CD14-positive monocyte (primary cell): ENCODE data around the gene HSF4. TPM values are rescaled to one million over a fixed set of nuclear protein-coding genes. Genes with fewer than 3 reads are reported as not detected.

Experiments
- DNase-seq, 3 donors: peaks; one replicate each; pipeline ENCODE4 v3.0.0-alpha.2; 2011 to 2022
- H2AFZ ChIP-seq: 2 replicates; pipeline ENCODE4 v1.6.0; 2012; ENCODE audit warnings: mild to moderate bottlenecking, low read depth, low read length, inconsistent platforms; ENCODE audit not compliant: insufficient read depth, poor library complexity, severe bottlenecking
- H3K27ac ChIP-seq, 2 donors: 1 replicate in 1 of 2; 2 replicates in 1 of 2; pipeline ENCODE4 v1.5.1; 2012 to 2013; ENCODE audit warnings: low read length in 2 of 2, control low read depth in 1 of 2, inconsistent platforms in 1 of 2, low read depth in 1 of 2, mild to moderate bottlenecking in 1 of 2
- H3K27me3 ChIP-seq, 2 donors: one replicate each; pipeline versions ENCODE4 v1.6.0 to v1.6.1; 2011 to 2013; ENCODE audit warnings: low read length in 2 of 2; ENCODE audit not compliant: control insufficient read depth in 2 of 2, insufficient read depth in 2 of 2
- H3K36me3 ChIP-seq, 2 donors: replicated peaks in 1 of 2; 1 replicate in 1 of 2; 2 replicates in 1 of 2; pipeline versions ENCODE4 v1.5.1 to v1.6.1; 2012 to 2013; ENCODE audit warnings: low read length in 2 of 2, control low read depth in 1 of 2, inconsistent platforms in 1 of 2, mild to moderate bottlenecking in 1 of 2; ENCODE audit not compliant: insufficient read depth in 2 of 2, control insufficient read depth in 1 of 2
- H3K4me1 ChIP-seq, 2 donors: 1 replicate in 1 of 2; 2 replicates in 1 of 2; pipeline versions ENCODE4 v1.5.1 to v1.6.1; 2012 to 2013; ENCODE audit warnings: low read length in 2 of 2, control low read depth in 1 of 2, inconsistent platforms in 1 of 2, mild to moderate bottlenecking in 1 of 2, moderate library complexity in 1 of 2; ENCODE audit not compliant: insufficient read depth in 2 of 2, control insufficient read depth in 1 of 2
- H3K4me2 ChIP-seq: replicated peaks from 2 replicates; pipeline ENCODE3; 2012; ENCODE audit warnings: low read length, moderate library complexity, mild to moderate bottlenecking; ENCODE audit not compliant: poor library complexity, severe bottlenecking; ENCODE audit errors: extremely low read depth
- H3K4me3 ChIP-seq, 3 experiments: fragments of 200-600 bp in 1 of 3; sonication (generic) in 1 of 3; replicated peaks in 1 of 3; 1 replicate in 2 of 3; 2 replicates in 1 of 3; pipeline ENCODE4 v1.5.1; 2011 to 2013; ENCODE audit warnings: low read length in 3 of 3, mild to moderate bottlenecking in 3 of 3, control low read depth in 2 of 3, low read depth in 2 of 3, inconsistent platforms in 1 of 3, moderate library complexity in 1 of 3
- H3K79me2 ChIP-seq: 2 replicates; pipeline ENCODE4 v1.6.0; 2012; ENCODE audit warnings: mild to moderate bottlenecking, control low read depth, inconsistent platforms, low read length, moderate library complexity; ENCODE audit not compliant: insufficient read depth
- H3K9ac ChIP-seq: 2 replicates; pipeline ENCODE4 v1.6.0; 2017; ENCODE audit warnings: low read length, mild to moderate bottlenecking; ENCODE audit not compliant: insufficient read depth, poor library complexity, severe bottlenecking
- H3K9me3 ChIP-seq, 2 donors: replicated peaks in 1 of 2; 1 replicate in 1 of 2; 2 replicates in 1 of 2; pipeline versions ENCODE4 v1.5.1 to v1.6.1; 2012 to 2013; ENCODE audit warnings: low read length in 2 of 2, control low read depth in 1 of 2; ENCODE audit not compliant: control insufficient read depth in 1 of 2, insufficient read depth in 1 of 2
- H4K20me1 ChIP-seq: 2 replicates; pipeline ENCODE4 v1.6.0; 2012; ENCODE audit warnings: mild to moderate bottlenecking, low read length, control low read depth, moderate library complexity; ENCODE audit not compliant: insufficient read depth
- H3K27ac Mint-ChIP-seq, 7 donors: one replicate each; pipeline ENCODE4 v1.8.0; 2020; ENCODE audit warnings: mild to moderate bottlenecking in 7 of 7, mixed read lengths in 7 of 7, moderate library complexity in 6 of 7, inconsistent platforms in 2 of 7
- H3K27me3 Mint-ChIP-seq, 3 donors: one replicate each; pipeline ENCODE4 v1.8.0; 2021 to 2022; ENCODE audit warnings: low read depth in 3 of 3, mild to moderate bottlenecking in 3 of 3, mixed read lengths in 3 of 3, moderate library complexity in 3 of 3, inconsistent platforms in 1 of 3
- H3K36me3 Mint-ChIP-seq, 2 donors: one replicate each; pipeline ENCODE4 v1.8.0; 2020; ENCODE audit warnings: mixed read lengths in 2 of 2, inconsistent platforms in 1 of 2, mild to moderate bottlenecking in 1 of 2
- H3K4me1 Mint-ChIP-seq: one replicate; pipeline ENCODE4 v1.8.0; 2020; ENCODE audit warnings: mild to moderate bottlenecking, mixed read lengths
- H3K4me3 Mint-ChIP-seq, 2 donors: one replicate each; pipeline ENCODE4 v1.8.0; 2020; ENCODE audit warnings: mild to moderate bottlenecking in 2 of 2, mixed read lengths in 2 of 2, moderate library complexity in 1 of 2
- H3K9me3 Mint-ChIP-seq, 7 donors: one replicate each; pipeline ENCODE4 v1.8.0; 2020 to 2022; ENCODE audit warnings: mixed read lengths in 7 of 7, mild to moderate bottlenecking in 6 of 7, moderate library complexity in 6 of 7, inconsistent platforms in 2 of 7
- CTCF ChIP-seq: fragments of 200-600 bp; IDR thresholded peaks from one replicate; pipeline ENCODE4 v1.8.0; 2022; ENCODE audit warnings: antibody characterized with exemption, mild to moderate bottlenecking
- WGBS: methylation state at CpG from one replicate; pipeline ENCODE4 v1.1.5; 2013; ENCODE audit warnings: missing lambda C conversion rate; ENCODE audit not compliant: insufficient coverage; 5-methylcytosine and 5-hydroxymethylcytosine counted together
- intact Hi-C, 2 donors: fragments of 100-400 bp; cut with micrococcal nuclease; formaldehyde crosslinking; loops; one replicate each; pipeline versions ENCODE4 v1.15.0 to v1.15.1; 2023
- polyA plus RNA-seq, 3 donors: library from polyadenylated mRNA; depleted of rRNA in 1 of 3; unstranded in 2 of 3; stranded (reverse) in 1 of 3; fragments of 300-500 nt in 2 of 3; fragments of >200 nt in 1 of 3; fragmentation: Illumina TruSeq in 2 of 3; gene quantifications; 1 replicate in 2 of 3; 2 replicates in 1 of 3; pipeline ENCODE4 v1.2.3, GENCODE V29; 2012 to 2021

Gene HSF4
- polyA plus RNA-seq, 3 donors: 53.4 TPM; not detected in 2

- peaks cover 27% of the 10 kb centered on the region for H3K4me1 Mint-ChIP-seq
- Histone ChIP-seq H3K36me3 (peaks cover 23 to 27% of the 10 kb centered on the region in 2 donors), H3K9ac (no peak overlapping the region)
Observed at GRCh38 chr16:67191411-67191994, 27.0 kb downstream of the HSF4 start.

More at GRCh38 chr16:67191411-67191994, 27.0 kb downstream of the HSF4 start:
- intact Hi-C loops: loop anchor here (5.0 kb wide), 1 partner anchor 36 kb away; the partner anchor contains the start of gene TMEM208 (in 2 of the 2)
- Histone ChIP-seq H3K4me1 (peaks cover 18 to 20% of the 10 kb centered on the region in 2 donors), H3K9me3 (no peaks in the 10 kb centered on the region), H3K79me2 (peaks cover 30% of the 10 kb centered on the region), H3K4me2 (peak overlapping the region; percentile 17), H3K27ac (no peak overlapping the region), H3K27me3 (no peaks in the 10 kb centered on the region), H2AFZ (peak overlapping the region; percentile 88), H3K4me3 (peak overlapping the region in 1 of 3 experiments; percentile 95), H4K20me1 (peaks cover 44% of the 10 kb centered on the region)
- WGBS: 35% methylated on average over 5 of the region's 9 CpGs
- Mint-ChIP-seq H3K36me3 (peaks cover 26 to 33% of the 10 kb centered on the region in 2 donors), H3K27me3 (peaks cover 3 to 6% (median 3%) of the 10 kb centered on the region in 3 donors), H3K27ac (peak overlapping the region in 3 of 7 donors; percentile 45 to 88 (median 80)), H3K9me3 (peaks cover 0 to 2% (median 0%) of the 10 kb centered on the region in 7 donors), H3K4me3 (peak overlapping the region; percentile 6 to 88)
- no peak for DNase-seq
- TF ChIP-seq CTCF: no peak
